Neural cell (in vitro differentiated cells): ENCODE measurements around the gene SH2D1B. TPM values are rescaled to one million over a fixed set of nuclear protein-coding genes. Genes with fewer than 3 reads are reported as not detected.
A peak's percentile ranks its signal among the peaks of the same experiment; 100 is the strongest.

Experiments used
- H2AFZ ChIP-seq: fragments of 200-600, 300-800 bp; sonication (generic), shearing (Covaris generic); 2 replicates; pipeline ENCODE4 v1.6.0; 2014; ENCODE audit warnings: low read depth, mild to moderate bottlenecking, antibody characterized with exemption, low read length, moderate library complexity
- H3F3A ChIP-seq: fragments of 200-600 bp; shearing (Covaris generic); 2 replicates; pipeline ENCODE4 v1.6.1; 2016; ENCODE audit warnings: mild to moderate bottlenecking, moderate library complexity, mixed read lengths, antibody characterized with exemption, low read length; ENCODE audit not compliant: insufficient read depth, poor library complexity, severe bottlenecking
- H3K27ac ChIP-seq: fragments of 200-600, 300-800 bp; sonication (generic), shearing (Covaris generic); 2 replicates; pipeline ENCODE4 v1.5.1; 2014; ENCODE audit warnings: mild to moderate bottlenecking, low read length, moderate library complexity
- H3K27me3 ChIP-seq: fragments of 300-800, 200-600 bp; sonication (generic), shearing (Covaris generic); 2 replicates; pipeline ENCODE4 v1.6.0; 2014; ENCODE audit warnings: mild to moderate bottlenecking, low read depth, low read length, moderate library complexity; ENCODE audit not compliant: insufficient read depth
- H3K36me3 ChIP-seq: fragments of 300-800, 200-600 bp; sonication (generic), shearing (Covaris generic); 2 replicates; pipeline ENCODE4 v1.5.1; 2014; ENCODE audit warnings: mild to moderate bottlenecking, antibody characterized with exemption, low read length, moderate library complexity; ENCODE audit not compliant: insufficient read depth
- H3K4me2 ChIP-seq: fragments of 300-800, 200-600 bp; sonication (generic), shearing (Covaris generic); 2 replicates; pipeline ENCODE4 v1.6.0; 2014; ENCODE audit warnings: mild to moderate bottlenecking, low read length
- H3K4me3 ChIP-seq: fragments of 300-800, 200-600 bp; sonication (generic), shearing (Covaris generic); 2 replicates; pipeline ENCODE4 v1.5.1; 2014; ENCODE audit warnings: mild to moderate bottlenecking, low read length, moderate library complexity
- H3K79me2 ChIP-seq: fragments of 200-600 bp; shearing (Covaris generic); replicated peaks from 2 replicates; pipeline ENCODE4 v1.6.0; 2014; ENCODE audit warnings: mild to moderate bottlenecking, low read length, moderate library complexity; ENCODE audit not compliant: insufficient read depth
- H3K9ac ChIP-seq: fragments of 300-800, 200-600 bp; sonication (generic), shearing (Covaris generic); 2 replicates; pipeline ENCODE4 v1.6.1; 2016; ENCODE audit warnings: mild to moderate bottlenecking, low read length, mixed read lengths
- H3K9me2 ChIP-seq: fragments of 200-600 bp; shearing (Covaris generic); 2 replicates; pipeline ENCODE4 v1.6.1; 2016; ENCODE audit warnings: mild to moderate bottlenecking, low read length, mixed read lengths; ENCODE audit not compliant: insufficient read depth
- H3K9me3 ChIP-seq: fragments of 200-600, 300-800 bp; sonication (generic), shearing (Covaris generic); 2 replicates; pipeline ENCODE4 v1.6.1; 2016; ENCODE audit warnings: mild to moderate bottlenecking, mixed run types, low read length, moderate library complexity, mixed read lengths
- H4K20me1 ChIP-seq: fragments of 200-600 bp; shearing (Covaris generic); 2 replicates; pipeline ENCODE4 v1.6.1; 2016; ENCODE audit warnings: mild to moderate bottlenecking, mixed run types; ENCODE audit not compliant: insufficient read depth
- EP300 ChIP-seq: fragments of 450-650 bp; conservative IDR thresholded peaks from 2 replicates; pipeline ENCODE4 v1.6.1; 2014; ENCODE audit warnings: antibody characterized with exemption, mild to moderate bottlenecking, moderate library complexity; ENCODE audit not compliant: poor library complexity, severe bottlenecking
- EZH2 ChIP-seq: fragments of 200-600, 300-800 bp; shearing (Covaris generic), sonication (generic); IDR thresholded peaks from 2 replicates; pipeline ENCODE4 v1.6.1; 2014; ENCODE audit warnings: antibody characterized with exemption, low read length, borderline replicate concordance, mild to moderate bottlenecking; ENCODE audit not compliant: insufficient read depth, poor library complexity, severe bottlenecking
- MXI1 ChIP-seq: fragments of 450-650 bp; conservative IDR thresholded peaks from 2 replicates; pipeline ENCODE4 v1.6.1; 2014; ENCODE audit warnings: antibody characterized with exemption, mild to moderate bottlenecking; ENCODE audit not compliant: poor library complexity, severe bottlenecking
- POLR2AphosphoS5 ChIP-seq: IDR thresholded peaks from 2 replicates; pipeline ENCODE4 v1.6.1; 2012
- RAD21 ChIP-seq: fragments of 450-650 bp; conservative IDR thresholded peaks from 2 replicates; pipeline ENCODE4 v1.6.1; 2014; ENCODE audit warnings: antibody characterized with exemption, mild to moderate bottlenecking, moderate library complexity
- SMC3 ChIP-seq: fragments of 450-650 bp; conservative IDR thresholded peaks from 2 replicates; pipeline ENCODE4 v1.6.1; 2014; ENCODE audit warnings: antibody characterized with exemption, mild to moderate bottlenecking, moderate library complexity; ENCODE audit not compliant: poor library complexity
- TAF1 ChIP-seq: IDR thresholded peaks from 2 replicates; pipeline ENCODE4 v1.6.1; 2012; ENCODE audit warnings: low read depth
- polyA plus RNA-seq: library from polyadenylated mRNA; depleted of rRNA; stranded (reverse); fragments of >200 nt; gene quantifications from 2 replicates; pipeline ENCODE4 v1.2.3, GENCODE V29; 2014
- TF ChIP-seq, protein P1 (sequence below): fragments of 450-650 bp; IDR thresholded peaks from 2 replicates; pipeline ENCODE4 v1.5.1; 2014; ENCODE audit warnings: antibody characterized with exemption, mild to moderate bottlenecking, moderate library complexity; ENCODE audit not compliant: poor library complexity, severe bottlenecking
- TF ChIP-seq, protein P2 (sequence below): IDR thresholded peaks from 2 replicates; pipeline ENCODE4 v1.6.1; 2012; ENCODE audit warnings: borderline replicate concordance

SH2D1B gene
- polyA plus RNA-seq, 1 donor from 2014 or later = not detected

DNA sequence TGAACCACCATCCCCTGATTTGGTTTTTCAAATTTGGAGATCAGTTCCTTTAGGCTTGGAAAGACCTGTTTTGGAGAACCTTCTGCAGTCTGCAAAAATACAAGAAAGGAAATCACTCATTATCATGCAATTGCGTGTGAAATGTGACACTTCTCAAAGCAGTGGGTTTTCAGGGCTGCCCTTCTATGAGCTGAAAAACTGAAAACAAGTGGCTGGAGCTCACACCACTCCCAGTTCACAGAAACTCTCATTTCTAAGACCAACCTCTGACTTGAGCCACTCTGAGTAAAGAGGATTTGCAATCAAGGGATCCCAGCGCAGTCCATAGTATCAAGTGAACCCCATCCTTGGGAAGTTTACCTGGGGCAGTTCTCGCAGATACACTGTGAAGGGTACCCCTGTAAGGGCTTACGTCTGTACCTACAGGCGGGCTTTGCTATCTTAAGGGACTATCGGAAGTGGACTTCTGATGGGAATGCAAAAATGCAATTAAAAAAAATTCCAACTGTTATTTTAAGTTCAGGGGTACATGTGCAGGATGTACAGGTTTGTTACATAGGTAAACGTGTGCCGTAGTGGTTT is 12.8 kb downstream of the SH2D1B start:
- Histone ChIP-seq H4K20me1 (no peaks in the 10 kb centered on the region), H3K27ac (peak overlapping the region; percentile 4), H3K36me3 (no peaks in the 10 kb centered on the region), H3K4me2 (no peak overlapping the region), H2AFZ (no peak overlapping the region), H3K27me3 (no peaks in the 10 kb centered on the region), H3K79me2 (no peaks in the 10 kb centered on the region), H3K9me3 (no peaks in the 10 kb centered on the region), H3K9ac (no peak overlapping the region), H3K9me2 (no peaks in the 10 kb centered on the region), H3F3A (no peaks in the 10 kb centered on the region), H3K4me3 (peak overlapping the region; percentile 42)
- no peak for TF ChIP-seq EP300
- TF ChIP-seq SMC3 = no peak
- TF ChIP-seq POLR2AphosphoS5 = no peak
- TF ChIP-seq, protein P1, sequence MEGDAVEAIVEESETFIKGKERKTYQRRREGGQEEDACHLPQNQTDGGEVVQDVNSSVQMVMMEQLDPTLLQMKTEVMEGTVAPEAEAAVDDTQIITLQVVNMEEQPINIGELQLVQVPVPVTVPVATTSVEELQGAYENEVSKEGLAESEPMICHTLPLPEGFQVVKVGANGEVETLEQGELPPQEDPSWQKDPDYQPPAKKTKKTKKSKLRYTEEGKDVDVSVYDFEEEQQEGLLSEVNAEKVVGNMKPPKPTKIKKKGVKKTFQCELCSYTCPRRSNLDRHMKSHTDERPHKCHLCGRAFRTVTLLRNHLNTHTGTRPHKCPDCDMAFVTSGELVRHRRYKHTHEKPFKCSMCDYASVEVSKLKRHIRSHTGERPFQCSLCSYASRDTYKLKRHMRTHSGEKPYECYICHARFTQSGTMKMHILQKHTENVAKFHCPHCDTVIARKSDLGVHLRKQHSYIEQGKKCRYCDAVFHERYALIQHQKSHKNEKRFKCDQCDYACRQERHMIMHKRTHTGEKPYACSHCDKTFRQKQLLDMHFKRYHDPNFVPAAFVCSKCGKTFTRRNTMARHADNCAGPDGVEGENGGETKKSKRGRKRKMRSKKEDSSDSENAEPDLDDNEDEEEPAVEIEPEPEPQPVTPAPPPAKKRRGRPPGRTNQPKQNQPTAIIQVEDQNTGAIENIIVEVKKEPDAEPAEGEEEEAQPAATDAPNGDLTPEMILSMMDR = no peak
- TF ChIP-seq EZH2 = no peak
- no peak for TF ChIP-seq TAF1
- no peak for TF ChIP-seq MXI1
- TF ChIP-seq, protein P2, sequence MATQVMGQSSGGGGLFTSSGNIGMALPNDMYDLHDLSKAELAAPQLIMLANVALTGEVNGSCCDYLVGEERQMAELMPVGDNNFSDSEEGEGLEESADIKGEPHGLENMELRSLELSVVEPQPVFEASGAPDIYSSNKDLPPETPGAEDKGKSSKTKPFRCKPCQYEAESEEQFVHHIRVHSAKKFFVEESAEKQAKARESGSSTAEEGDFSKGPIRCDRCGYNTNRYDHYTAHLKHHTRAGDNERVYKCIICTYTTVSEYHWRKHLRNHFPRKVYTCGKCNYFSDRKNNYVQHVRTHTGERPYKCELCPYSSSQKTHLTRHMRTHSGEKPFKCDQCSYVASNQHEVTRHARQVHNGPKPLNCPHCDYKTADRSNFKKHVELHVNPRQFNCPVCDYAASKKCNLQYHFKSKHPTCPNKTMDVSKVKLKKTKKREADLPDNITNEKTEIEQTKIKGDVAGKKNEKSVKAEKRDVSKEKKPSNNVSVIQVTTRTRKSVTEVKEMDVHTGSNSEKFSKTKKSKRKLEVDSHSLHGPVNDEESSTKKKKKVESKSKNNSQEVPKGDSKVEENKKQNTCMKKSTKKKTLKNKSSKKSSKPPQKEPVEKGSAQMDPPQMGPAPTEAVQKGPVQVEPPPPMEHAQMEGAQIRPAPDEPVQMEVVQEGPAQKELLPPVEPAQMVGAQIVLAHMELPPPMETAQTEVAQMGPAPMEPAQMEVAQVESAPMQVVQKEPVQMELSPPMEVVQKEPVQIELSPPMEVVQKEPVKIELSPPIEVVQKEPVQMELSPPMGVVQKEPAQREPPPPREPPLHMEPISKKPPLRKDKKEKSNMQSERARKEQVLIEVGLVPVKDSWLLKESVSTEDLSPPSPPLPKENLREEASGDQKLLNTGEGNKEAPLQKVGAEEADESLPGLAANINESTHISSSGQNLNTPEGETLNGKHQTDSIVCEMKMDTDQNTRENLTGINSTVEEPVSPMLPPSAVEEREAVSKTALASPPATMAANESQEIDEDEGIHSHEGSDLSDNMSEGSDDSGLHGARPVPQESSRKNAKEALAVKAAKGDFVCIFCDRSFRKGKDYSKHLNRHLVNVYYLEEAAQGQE = no peak
- TF ChIP-seq RAD21 = no peak

DNA sequence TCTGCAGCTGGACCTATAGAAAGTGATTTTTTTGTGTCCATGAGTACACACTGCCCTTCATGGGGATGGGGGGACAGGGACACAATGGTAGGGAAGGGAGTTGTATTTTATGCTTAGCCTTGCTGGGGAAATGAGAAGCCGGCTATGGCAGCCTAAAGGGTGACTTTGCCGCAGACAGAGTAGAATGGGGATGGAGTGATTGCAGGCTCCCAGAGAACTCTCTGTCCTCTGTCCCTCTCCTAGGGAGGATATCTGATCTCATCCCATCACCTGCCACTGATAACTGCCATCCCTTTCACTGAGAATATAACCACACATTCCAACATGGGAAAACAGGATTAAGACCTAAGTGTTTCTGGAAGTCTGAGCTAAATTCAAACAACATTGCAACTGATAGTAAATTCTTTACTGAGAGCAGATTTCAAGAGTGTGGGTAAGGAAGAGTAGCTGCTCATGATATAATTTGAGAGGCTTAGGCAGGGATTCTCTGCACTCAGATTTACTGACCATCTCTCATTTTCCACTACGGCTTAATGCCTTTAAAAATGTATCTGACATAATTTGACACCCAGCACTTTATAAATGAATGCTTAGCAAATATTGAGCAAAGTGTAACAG is 13.9 kb downstream of the SH2D1B start:
- Histone ChIP-seq H3K36me3 (no peaks in the 10 kb centered on the region), H3K79me2 (no peaks in the 10 kb centered on the region), H3K27me3 (no peaks in the 10 kb centered on the region), H3F3A (no peaks in the 10 kb centered on the region), H3K9me2 (no peaks in the 10 kb centered on the region), H3K4me3 (peak overlapping the region; percentile 42), H3K9ac (no peak overlapping the region), H2AFZ (no peak overlapping the region), H4K20me1 (no peaks in the 10 kb centered on the region), H3K9me3 (no peaks in the 10 kb centered on the region), H3K4me2 (no peak overlapping the region), H3K27ac (peak overlapping the region; percentile 4)
- TF ChIP-seq SMC3 = no peak
- no peak for TF ChIP-seq EZH2
- TF ChIP-seq TAF1 = no peak
- TF ChIP-seq EP300 = no peak
- TF ChIP-seq, protein P1 = no peak
- TF ChIP-seq POLR2AphosphoS5 = no peak
- TF ChIP-seq MXI1 = no peak
